HG03108 (cell line): ENCODE data around the gene KLHL29.

Experiments
- ATAC-seq: cut with Tn5 transposase; IDR thresholded peaks from one replicate; pipeline ENCODE4 v1.9.1; 2021; ENCODE audit warnings: moderate library complexity; ENCODE audit not compliant: unreplicated experiment

Gene KLHL29

DNA sequence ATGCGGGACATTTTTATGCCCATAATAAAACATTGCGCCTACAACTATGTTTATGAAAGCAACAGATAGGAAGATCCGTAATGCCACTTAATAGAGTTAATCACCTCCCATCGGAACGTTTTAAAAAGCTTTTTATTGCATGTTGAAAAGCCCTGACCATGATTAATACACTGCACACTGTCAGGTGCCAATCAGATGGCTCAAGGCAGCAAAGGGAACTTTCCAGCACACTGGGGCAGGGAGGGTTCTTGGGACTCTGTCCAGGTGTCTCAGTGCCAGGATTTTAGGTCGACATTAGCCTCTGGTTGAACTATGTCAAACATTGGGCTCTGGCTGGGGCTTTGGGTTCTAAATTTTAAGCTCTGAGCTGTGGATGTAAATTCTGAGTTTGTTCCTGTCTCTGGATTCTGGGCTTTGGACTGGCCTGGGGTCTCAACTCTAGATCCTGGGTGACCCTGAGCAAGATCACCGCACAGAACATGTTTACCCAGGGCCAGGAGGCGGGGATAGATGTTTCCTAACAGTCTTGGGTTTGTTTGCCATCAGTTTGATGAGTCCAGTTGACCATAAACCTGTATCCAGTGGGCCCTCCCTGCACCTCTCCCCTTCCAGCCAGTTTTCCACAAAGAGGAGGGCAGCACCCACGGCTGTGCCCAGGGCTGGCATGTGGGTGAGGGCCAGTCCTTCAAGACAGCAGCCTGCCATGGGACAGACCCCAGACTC lies 279.2 kb downstream of the KLHL29 start:
- ATAC-seq: no peak

DNA sequence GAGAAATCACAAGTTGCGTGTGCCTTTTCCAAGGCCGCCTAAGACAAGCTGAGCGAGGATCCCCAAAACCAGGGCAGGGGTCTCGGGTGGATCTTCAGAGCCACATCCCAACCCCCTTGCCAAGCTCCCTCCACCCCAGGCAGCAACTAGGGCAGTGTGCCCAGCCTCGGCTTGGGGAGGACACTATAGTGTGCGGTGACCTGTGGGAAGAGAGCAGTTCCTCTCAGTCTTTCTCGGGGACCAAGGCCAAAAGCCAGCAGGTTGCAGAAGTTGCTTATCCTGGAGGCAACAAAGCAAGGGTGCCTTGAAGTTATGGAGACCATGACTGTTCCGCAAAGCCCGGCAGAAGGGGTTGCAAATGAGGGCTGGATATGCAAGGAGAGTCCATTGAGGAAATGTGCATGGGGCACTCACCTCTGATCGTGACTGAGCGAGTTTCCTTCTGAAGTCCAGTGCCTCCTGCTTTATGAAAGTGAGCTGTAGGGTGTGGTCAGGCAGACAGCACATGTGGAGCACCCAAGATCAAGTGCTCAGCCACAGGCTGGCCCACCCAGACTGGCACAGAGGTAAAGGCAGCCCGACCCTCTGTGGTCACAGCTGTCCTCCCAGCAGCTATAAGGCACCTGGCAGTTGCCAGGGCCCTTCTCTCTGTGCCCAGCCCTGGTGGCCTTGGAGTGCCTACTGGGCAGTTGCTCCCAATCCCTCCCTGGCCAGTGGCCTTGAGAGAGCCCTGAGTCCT lies 281.4 kb downstream of the KLHL29 start:
- ATAC-seq: no peak

DNA sequence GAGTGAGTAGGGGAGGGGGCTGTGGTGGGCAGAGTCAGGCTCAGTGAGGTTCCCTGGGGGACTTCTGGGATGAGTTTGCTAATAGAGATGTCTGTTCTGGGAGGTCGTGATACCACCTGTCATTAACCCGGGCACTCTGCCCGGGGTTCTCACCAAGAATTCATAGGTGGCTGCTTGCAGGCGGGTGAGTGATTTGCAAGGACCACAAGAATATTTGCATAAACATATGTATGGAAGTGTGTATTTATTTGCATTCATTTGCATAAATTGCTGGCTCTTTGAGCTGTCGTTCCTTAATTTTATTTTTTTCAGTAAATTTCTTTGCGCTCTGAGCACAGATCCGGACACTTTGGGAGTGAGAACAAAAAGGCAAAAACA lies 282.0 kb downstream of the KLHL29 start:
- ATAC-seq: no peak

DNA sequence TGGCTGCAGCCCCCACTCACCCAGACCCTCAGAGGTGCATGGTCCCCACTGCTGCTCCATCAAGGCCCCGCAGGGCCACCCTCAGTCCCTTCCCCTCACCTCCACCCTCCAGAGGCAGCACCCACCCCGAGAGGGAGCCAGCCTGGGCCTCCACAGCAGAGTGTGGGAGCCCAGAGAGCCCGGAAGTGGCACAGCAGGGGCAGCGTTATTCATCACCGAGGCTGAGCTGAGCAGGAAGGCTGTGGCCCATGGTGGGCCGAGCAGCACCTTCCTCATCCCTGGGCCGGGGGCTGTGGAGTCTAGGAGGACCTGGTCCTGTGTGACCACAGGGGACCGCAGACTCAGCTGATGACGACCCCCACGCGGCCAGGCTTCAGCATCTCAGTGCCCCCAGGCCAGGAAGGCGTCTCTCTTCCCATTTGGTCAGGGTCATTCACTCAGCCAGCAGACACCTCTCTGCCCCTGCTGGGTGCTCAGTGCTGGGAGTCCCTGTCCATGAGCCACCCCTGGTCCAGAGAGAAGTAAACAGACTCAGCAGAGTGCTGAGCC lies 283.9 kb downstream of the KLHL29 start:
- no peak for ATAC-seq

DNA sequence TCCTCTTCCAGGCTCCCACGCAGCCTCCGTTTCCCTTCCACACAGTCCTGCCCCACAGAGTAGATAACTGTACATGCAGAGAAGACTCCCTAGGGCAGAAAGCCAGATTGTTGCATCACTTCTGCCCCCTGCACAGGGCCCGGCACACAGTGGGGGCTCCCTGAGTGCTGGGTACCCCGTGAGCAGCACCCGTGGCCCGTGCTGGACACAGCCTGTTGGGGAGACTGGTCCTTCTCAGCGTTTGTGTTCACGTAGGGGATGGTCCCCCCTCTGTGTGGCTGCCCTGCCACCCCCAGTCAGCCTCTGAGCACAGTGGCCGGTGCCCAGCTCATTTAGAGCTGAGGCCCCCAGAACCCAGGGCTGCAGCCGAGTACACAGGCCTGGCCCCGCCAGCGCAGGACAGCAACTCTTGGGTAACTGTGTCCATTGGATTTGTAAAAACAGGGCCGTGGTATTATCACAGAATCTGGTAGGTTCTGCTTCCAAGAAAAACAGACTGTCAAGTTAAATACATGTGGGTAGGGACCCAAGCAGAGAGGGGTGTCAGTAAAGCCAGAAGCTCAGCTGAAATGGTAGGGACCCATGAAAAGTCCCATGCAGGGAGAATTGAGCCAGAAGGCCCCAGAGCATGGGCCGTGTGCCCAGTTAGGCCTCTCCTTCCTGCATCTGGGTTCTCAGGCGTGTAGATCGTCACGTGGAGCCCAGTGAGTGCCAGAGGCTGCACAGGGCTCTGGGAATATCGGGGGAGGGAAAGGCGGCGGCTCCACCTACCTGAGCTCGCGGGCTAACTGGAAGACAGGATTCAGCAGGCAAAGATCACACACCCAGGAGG lies 284.6 kb downstream of the KLHL29 start:
- no peak for ATAC-seq

DNA sequence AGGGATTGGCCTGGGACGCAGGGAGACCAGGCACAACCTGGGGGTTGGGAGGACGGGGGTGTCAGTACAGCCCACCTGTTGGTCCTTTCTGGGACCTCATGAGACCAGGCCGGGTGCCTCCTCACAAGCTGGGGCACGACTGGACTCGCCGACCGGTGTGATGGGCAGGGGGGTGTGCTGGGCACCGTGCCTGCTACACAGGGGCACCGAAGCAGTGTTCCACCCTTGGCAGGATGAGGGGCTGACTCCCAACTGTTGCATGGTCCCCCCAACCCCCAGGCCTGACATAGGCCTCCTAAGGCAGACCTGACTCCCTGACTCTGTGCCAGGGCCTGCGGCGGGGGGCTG lies 285.2 kb downstream of the KLHL29 start:
- no peak for ATAC-seq

DNA sequence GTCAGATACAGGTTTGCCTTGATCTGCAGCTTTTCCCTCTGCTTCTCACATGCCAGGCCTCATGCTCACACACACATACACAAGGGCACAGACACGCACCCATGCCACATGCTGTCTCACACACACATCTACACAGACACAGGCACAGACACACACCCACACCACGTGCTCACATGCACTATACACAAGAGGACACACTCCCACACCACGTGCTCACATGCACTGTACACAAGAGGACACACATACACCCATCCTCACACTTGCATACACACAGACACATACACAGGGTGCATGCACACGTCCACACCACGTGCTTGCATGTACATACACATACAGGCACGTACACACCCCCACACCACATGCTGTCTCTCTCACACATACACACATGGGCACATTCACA lies 288.1 kb downstream of the KLHL29 start:
- ATAC-seq: no peak

DNA sequence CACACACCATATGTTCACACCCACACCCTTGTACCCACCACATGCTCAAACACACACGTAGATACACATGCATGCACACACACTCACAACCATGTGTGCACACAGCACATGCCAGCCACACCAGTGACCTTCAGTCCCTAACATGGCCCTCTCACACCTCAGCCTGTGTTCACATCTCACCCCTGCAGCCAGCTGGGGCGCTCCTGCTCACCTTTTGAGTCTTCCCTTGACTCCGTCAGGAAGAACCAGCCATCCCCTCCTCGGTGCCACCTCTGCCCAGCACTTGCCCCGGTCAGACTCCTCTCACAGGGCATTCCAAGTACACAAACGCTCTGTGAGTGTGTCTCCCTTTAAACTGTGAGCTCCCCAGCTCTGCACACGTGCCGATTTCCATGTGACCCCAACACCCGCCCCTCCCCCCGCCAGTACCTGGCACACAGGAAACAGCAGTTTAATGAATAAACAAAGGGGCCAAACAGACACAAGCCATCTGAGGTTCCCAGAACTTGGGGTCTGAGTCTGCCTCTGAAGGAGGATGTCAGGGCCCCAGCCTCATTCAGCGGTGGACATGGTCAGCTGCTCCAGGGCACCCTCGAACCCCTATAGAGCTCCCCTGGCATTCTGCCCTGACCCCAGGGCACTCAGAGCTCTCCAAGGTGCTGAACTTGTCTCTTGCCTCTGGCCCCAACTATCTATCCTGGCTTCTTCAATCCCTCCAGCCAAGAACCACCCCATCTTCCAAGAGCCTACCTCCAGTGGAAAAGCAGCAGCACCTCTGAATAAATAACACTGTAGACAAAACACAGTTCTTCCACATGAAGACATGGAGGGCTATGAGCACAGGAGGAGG lies 289.1 kb downstream of the KLHL29 start:
- no peak for ATAC-seq

DNA sequence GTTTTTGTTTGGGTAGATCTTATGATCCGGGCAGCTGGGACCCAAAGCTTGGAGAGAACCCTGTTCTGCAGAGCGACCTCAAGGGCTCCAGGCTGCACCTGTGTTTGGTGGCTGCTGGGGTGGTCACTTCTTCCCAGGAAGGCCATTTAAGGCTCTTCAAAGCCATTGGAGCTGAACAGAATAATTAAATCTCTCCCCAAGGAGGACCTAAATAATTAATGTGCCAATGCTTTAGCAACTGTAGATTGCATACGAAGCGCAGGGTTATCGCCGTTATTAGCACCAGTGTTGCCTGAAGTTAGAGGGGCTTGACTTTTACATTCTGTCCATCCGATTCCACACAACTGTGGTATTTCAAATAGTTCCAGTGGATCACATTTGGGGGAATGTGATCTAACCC lies 290.5 kb downstream of the KLHL29 start:
- ATAC-seq: no peak

DNA sequence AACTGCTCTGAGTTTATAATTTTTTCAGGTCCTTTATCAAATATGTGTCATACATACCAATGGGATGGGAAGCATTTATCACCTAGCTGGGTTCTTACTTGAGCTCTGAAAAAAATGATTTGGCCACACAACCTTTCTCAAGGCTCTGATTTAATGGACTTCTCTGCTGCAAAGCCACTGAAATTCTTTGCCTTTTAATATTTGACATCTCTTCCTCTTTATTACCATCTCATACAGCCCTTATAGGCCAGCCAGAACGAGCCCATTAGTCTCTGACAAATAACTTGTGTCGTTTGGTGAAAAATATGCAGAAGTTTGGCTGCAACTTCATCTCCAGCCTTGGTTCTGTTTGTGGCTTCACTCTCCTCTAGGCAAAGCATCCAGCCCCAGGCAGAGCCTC lies 292.9 kb downstream of the KLHL29 start:
- no peak for ATAC-seq

DNA sequence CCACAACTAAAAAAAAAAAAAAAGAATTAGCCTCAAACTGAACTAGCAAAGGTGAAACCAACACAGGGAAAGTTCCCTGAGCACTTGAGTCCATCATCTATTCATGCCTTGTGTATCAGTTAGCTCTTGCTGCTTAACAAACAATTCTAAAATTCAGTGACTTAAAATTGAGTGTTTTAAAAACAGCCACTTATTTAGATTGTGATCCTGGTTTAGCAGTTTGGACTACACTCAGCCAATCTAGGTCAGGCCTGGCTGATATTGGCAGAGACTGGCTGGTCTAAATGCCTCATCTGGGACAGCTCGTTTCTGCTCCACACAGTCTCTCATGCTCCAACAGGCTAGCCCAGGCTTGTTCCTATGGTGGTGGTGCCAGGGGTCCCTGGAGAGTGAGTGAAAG lies 294.1 kb downstream of the KLHL29 start:
- ATAC-seq: no peak

DNA sequence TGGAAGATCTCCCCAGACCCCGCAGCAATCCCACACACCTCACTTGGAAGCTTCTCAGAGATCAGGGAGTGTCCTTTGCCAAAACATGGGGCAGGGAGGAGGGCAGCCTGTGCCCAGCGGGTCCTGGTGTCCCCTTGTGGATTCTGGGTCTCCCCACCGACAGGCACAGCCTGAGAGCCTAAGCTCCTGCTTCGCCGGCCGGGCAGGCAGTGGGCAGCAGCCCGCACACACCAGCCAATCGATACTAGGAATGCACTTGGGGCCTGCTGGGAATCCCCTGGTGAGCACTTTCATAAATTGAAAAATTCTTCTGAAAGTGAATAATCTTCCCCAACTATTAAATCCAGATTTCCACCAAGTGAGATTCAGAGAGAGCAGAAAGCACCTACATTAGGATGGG lies 296.0 kb downstream of the KLHL29 start:
- ATAC-seq: no peak

DNA sequence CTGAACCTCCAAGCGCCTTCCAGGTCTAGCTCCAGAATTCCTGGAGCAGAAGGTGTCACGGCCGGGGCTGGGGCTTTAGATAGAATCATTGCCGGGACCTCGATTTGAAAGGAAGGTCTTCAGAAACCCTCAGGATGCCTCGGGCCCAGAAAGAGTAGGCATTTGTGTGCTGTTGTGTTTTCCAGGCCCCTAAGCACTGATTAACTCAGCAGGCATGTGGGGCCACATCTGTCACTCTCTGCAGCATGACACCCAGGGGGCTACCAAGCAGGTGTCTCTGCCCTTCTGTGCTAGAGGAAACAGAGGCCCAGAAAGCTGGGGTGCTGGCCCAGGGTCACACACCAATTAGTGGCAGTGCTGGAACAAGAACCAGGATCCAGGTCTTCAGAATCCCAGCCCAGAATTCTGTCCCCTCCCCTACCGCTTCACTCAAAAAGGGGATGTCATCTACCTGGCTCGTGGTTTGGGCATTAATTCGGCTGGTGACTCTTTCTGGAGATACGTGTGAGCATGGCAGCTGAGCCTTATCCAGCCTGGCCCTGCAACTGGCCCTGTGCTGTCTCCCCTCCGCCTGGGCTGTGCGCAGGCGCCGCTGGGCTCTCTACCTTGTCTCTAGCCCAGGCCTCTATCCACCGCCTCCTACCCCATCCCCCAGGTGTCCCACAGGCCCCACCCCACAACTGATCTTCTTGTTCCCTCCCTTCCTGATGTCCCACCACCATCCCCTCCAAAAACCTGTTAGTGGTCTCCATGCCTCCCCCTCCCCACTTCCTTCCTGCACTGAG lies 296.6 kb downstream of the KLHL29 start:
- ATAC-seq: no peak

DNA sequence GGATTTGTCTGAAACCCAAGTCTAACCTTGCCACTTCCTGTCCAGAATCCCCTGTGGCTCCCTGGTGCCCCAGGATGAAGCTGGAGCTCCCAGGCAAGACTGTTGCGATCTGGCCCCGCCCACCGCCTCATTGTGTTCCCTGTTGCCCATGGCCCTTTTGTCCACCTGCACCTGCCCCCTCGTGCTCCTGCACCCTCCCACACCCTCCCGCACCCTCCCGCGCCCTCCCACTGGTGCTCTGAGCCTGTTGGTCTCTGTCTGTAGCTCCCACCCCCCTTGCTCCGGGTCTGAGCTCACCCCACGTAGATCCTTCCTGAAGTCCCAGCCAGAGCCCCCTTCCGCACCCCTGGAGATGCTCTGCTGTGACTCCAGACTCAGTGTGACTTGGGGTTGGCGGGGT lies 297.5 kb downstream of the KLHL29 start:
- no peak for ATAC-seq

DNA sequence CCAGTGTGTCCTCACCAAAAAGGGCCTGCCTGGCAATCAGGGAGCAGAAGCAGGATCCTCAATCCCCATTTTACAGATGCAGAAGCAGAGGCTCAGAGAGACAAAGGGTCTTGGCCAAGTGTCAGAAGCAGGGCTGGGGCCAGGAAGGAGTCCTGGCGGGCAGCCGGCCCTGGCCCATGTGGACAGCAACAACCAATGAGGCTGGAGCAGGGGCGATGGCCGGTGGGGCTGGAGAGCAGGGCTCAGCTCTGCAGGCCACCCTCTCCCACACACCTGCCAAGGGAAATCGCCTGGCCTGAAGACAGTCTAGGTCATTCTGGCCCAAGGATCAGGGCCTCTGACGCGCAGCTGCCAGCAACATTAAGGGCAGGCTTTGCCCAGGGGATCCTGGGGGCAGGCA lies 298.0 kb downstream of the KLHL29 start:
- no peak for ATAC-seq

DNA sequence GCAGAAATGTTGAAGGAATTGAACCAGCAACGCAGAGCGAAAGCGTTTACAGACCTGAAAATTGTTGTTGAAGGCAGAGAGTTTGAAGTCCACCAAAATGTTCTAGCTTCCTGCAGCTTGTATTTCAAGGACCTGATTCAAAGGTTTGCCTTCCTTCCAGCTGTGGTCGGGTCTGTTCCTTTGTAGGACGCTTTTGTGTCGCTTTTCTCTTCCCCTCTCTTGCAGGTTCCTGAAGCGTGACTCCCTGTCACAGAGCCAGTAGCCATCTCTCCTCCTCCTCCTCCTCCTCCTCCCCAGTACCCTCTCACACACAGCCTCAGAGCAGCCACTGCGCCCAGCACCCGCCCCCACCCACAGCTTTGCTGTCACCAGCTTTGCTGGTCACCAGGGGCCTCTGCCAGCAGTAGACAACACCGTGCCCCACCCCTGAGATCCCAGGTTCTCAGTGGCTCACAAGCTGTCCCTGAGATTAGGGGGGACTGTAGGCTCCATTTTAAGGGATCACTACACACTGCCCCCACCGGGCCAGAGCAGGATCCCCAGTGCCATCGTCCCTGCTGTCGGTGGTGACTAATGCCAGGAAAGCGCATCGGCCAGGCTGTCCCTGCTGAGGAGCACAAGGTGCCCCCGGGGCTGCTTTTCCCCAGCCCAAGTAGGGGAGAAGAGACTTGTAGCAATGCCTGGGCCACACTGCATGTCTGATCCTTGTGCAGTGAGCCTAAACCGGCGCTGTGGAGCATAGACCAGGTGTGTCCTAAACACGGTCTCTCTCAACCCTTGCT lies 299.6 kb downstream of the KLHL29 start:
- no peak for ATAC-seq

DNA sequence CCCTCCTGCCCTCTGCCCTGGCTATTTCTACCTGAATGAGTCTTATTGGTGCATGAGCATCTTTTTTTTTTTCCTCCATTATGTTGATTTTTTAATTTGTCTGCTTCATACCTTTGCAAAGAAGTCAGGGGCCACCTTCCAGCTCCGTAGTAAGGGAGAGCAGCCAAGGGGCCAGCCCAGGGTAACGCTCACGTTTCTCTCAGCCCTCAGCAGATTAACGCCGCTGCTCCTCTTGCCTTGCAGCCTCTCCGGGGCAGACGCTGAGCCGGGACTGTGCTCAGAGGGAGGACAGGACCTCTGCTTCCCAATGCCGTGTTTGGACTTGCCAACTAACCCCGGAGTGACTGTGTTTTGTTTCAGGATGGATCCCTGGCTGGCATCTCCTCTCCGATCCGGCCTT lies 300.2 kb downstream of the KLHL29 start:
- ATAC-seq: no peak

DNA sequence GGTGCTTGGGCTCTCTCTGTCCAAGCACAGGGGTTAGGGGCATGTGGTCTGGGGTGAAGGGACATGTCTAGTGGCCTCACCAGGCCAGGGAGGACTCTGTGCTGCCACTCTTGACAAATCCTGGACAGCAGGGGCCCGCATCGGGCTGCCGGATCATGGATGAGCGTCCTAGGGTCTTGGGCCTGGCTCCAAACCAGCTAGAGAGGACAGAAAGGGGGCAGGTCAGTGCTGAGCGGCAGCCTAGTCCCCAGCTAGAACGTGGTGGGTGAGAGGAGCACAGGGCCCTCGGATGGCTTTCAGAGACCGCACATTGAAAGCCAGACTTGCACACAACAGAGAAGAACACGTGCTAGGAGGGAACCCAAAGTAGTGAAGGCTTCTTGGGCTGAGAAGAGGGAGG lies 300.7 kb downstream of the KLHL29 start:
- no peak for ATAC-seq

DNA sequence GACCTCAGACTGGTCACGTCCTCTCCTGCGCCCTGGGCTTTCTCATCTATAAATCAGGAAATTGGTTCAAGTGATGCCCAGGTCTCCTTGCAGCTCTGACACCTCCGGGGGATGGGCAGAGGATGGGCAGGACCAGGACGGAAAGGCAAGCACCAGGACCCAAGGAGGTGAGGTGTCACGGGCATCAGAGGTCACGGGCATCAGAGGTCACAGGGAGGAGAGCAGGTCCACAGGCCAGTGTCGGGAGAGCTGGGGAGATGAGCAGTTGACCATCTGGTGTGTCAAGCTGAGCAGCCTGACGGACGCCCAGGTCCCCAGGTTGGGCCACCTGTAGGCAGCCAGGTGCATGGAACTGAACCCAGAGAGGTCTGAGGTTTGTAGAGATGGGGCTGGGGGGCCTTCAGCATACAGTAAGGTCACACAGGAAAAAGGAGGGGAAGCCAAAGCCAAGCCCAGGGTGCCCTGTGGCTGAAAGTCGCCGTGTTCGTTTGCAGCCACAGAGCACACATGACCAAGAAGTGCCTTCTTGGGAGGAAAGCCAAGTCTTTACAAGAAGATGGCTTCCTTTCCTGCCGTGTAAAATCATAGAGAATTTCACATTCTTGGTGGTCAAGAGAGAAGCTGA lies 301.5 kb downstream of the KLHL29 start:
- ATAC-seq: no peak
